Stimulated activated CD4-positive, alpha-beta T cell treated with anti-CD3 and anti-CD28 coated beads, Interleukin-4, amount 100 ng/mL, for 4 hours (primary cell): ENCODE data around the gene HIBCH.
"Not testable (repeated sequence)": the region's sequence is repeated elsewhere in the genome, so short reads cannot be mapped to it uniquely, and the experiment has no call there.

Experiments
- DNase-seq, 2 experiments: peaks; one replicate each; pipeline ENCODE4 v3.0.0-alpha.2; 2020

Gene HIBCH

DNA sequence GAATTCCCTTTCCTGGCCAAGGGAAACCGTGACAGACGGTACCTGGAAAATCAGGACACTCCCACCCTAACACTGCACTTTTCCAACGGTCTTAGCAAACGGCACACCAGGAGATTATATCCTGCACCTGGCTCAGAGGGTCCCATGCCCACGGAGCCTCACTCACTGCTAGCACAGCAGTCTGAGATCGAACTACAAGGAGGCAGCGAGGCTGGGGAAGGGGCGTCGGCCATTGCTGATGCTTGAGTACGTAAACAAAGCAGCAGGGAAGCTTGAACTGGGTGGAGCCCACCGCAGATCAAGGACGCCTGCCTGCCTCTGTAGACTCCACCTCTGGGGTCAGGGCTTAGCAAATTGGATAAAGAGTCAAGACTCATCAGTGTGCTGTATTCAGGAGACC is 95.6 kb downstream of the HIBCH start:
- DNase-seq, result not testable (repeated sequence)

DNA sequence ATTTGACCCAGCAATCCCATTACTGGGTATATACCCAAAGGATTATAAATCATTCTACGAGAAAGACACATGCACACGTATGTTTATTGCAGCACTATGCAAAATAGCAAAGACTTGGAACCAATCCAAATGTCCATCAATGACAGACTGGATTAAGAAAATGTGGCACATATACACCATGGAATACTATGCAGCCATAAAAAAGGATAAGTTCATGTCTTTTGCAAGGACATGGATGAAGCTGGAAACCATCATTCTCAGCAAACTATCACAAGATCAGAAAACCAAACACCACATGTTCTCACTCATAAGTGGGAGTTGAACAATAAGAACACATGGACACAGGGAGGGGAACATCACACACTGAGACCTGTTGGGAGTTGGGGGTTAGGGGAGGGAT is 96.9 kb downstream of the HIBCH start:
- not testable (repeated sequence) for DNase-seq

DNA sequence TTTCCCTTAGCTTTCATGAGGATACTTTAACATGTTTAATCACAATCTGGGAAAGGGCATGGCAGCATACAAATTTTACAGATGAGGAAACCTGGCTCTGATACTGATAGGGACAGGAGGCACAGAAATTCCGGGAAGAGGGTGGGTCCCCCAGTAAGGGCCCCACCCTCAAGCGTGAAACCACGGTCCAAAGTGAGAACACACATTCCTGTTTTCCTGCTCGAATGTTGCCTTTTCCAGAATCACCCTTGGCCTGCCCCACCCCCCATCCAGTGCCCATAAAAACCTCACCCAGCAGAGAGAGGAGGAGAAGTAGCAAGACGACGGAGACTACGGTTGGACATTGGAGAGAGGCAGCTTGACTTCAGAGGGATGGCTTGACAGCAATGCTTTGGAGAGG is 98.2 kb downstream of the HIBCH start:
- no peak for DNase-seq

DNA sequence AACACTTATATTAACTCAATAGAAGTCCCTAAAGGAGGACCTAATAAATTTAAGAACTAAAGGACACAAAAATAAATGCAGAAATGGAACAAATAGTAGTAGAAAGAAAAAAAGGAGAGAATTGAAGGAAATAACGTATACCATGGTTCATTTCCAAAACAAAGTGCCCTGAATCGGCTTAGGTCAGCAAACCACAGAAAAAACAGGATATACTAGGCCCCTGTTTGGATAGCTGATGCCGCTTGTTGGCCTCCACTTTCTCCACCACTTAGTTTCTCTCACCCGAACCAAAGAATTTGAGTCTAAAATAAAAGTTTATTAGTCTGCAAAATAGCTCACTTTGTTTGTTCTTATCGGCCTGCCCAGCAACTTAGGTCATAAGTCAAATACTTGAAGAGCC is 100.4 kb downstream of the HIBCH start:
- DNase-seq, result no peak

DNA sequence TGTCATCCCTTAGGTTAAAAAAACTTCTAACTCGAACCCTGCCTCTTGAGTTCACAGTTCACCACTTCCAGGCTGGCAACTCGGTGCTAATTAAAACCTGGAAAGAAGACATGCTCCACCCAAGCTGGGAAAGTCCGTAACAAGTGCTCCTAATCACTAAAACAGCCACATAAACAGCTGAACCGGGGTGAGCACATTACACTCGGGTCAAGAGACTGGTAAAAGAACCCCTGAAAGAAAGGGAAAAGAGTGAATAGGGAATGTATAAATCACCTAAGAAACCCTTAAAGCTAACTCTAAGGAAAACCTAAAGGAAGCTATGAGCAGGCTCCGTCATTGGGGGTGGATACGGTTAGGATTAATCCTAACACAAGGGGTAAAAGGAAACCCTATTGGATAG is 102.0 kb downstream of the HIBCH start:
- no peak for DNase-seq

DNA sequence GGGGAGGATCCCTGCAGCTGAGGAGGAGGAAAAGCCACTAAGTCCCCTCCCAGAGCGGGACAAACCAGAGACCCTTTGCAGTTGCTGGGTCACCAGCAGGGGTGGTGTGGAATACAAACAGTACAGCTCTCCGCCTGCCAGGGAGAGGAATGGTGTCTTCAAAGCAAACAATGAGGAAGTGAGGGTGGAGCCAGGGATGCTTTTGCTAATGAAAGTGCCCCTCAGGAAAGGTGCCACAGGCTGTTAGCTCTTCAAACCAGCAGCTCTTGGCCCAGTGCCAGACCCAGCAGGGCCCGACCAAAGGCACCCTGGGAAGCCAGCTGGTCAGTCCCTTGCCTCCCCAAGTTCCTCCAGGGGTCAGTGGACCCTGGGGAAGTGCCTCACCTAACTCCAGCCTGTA is 102.8 kb downstream of the HIBCH start:
- peak in 1 of 2 experiments; percentile 6 for DNase-seq

DNA sequence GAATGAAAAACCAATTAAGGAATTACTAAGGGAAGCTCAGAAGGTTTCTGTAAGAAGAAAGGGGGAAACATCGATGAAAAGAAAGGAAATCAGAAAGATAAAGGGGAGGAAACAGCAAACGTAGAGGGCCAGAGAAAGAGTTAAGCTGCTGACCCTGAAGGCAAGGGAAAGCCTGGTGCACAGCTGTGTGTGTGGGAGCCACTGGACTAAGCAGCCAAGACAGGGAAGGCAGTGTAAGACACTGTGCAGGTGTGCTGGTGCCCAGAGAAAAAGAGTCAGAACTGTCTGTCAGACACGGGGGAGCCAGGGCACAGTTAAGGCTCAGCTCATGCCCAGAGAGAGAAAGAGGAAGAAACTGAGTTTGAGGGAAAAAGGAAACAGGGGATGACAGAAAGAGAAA is 104.0 kb downstream of the HIBCH start:
- DNase-seq, result no peak

DNA sequence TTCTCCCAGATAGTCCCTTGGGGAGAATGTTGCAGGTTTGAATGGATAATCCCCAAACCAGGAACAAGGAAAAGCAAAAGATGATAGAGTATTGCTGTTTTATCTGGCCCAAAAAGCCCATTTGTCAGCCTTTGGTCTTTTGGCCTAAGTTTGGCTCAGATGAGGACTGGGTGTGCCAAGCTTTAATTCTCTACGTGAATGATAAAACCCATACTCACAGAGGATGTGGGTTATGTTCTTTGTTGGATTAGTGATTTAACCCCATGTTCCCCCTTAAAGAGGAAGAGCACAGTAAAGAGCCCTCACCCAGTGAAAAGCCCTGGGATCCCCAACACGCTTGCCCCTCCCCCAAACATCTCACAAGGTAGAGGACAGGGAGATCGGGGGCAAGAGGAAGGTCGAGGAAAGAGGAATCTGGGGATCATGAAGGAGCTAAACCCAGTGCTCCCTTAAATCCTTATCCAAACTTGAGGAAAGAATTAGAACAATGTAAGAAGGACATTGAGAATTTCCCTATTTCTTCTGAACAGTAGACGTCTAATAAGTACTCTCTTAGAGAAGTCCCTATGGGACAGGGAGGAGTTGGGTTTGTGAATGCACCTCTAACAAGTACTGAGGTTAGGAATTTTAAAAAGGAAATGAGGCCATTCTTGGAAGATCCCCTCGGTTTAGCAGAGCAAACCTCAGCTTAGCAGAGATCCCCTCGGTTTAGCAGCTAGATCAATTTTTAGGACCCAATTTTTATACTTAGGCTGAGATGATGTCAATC is 105.0 kb downstream of the HIBCH start:
- no peak for DNase-seq

DNA sequence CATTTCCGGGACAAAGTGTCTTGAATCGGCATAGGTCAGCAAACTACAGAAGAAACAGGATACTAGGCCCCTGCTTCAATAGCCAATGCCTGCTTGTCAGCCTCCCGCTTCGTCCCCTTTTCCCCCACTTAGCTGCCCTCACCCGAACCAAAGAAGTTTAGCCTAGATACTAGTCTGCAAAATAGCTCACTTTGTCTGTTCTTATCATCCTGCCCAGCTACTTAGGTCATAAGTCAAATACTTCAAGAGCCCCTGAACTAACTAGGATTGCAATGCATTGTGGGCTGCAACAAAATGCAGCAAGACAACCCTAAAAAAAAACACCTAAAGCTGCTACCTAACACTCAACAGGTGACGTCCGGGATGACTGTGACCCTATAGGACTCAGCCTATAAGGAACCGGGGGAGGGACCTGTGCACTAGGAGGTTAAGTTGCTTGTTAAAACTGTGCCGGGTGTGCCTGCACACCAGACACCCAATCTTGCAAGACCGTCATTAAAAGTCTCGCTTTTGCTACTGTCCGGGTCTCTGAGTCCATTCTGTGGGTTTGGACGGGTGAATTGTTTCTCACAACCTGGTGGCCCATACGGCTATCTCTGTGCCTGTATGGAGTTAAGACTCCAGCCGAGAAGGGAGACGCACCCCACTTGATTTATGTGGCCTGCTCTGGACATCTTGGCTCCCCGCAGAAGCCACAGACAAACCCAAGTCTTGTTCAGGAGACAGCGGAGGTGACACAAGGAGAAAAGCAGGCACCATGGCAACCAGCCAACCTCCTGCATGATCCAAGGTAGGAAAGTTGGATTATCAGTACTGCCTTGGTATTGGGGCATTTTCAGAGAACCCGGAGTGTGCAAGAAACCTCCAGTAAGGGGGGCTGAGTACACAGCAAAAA is 105.9 kb downstream of the HIBCH start:
- no peak for DNase-seq

DNA sequence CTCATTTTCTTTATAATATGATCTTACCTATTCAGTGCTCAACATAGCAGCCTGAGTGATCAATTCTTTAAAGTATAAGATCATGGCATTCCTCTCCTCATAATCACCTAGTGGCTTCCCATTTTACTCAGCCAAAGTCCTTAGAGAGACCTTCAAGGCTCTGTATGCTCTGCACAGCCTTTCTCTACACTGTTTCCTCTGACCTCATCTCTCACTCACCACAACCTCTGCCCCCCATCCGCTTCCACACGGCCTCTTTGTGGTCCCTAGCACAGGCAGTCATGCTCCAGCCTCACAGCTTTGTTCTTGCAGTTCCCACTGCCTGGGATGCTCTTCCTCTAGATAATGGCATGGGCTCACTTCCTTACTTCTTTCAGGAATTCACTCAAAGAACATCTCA is 109.2 kb downstream of the HIBCH start:
- DNase-seq, result no peak

DNA sequence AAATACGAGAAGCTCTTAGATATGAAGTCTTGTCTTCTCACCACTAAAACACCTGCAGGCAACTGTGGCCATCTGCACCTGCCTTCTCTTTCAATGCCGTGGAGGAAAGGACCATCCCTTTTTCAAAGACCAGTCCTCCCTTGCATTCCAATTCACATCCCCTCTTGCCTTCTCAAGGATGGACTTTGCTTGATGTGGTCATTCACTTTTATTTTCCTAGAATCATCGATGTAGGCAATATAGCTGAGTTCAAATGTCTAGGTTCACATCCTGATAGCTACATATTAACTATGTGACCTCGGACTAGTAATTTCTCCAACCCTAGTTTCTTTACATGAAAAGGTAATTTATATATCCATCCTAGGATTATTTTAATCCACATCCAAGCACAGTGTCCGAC is 110.1 kb downstream of the HIBCH start:
- no peak for DNase-seq

DNA sequence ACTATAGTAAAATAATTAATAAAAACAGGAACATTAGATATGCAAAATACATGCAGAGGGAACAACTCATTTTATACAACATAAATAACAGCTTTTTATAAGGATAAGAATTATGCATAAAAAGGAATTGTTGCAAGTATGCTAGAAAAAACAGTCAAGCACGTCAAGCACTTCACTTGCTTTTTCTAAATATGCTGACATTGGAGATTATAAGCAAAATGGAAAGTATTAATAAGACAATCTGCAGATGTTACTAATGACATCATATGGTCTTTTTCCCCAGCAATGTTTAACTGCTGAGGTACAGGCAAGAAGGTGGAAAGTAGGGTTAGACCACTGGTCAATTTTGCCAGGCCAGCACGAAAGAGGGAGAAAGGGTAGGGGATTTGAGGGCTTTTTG is 111.7 kb downstream of the HIBCH start:
- DNase-seq, result no peak

DNA sequence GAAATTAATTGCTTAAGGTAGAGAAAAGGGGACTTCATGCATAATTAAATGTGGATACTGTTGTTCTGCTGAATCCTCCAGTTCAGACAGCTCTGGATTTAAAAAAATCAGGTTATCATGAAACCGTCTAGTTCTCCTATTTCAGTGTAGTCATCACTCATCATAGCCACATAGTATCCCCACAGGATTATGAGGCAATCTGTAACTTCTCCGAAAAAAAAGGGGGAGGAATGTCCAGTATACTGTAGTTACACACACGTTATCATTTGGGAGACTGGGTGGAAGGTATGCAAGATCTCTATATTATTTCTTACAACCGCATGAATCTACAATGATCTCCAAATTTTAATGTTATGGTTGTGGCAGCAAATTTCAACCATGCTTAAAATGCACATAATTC is 114.0 kb downstream of the HIBCH start:
- DNase-seq, result no peak

DNA sequence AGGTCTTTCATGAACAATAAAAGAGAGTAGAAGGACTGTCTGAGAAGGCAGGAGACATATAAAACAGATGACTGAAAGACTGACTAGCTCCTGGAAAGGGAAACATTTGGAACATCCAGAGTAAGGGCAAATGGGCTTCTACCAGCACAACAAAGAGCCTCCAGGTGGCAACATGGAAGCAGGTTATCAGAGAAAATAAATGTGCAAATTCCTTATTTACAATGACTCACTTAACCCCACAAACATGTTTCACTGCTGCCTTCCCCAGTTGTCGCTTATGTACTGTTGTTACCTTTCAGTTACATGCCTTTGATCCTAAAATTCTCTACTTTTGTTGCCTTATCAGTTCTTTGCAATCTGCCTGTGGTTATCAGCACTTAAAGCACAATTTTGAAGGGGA is 117.0 kb downstream of the HIBCH start:
- DNase-seq, result no peak

DNA sequence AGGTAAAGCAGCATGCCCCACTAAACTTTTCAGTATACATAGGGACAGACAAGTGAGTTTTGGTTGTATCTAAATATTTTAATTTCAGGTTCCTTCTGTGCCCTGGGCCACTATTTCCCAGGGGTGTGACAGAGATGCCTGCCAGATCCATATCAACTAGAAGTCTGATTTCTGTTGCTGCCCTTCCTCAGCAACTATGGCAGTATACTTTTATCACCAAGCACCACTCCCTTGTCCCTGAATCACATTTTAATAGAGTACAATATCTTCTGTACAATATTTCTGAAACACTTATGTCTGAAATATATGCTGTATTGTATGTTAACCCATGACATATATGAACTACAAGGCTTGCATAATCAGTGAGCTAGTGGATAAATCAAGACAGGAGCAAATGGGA is 117.6 kb downstream of the HIBCH start:
- DNase-seq, result no peak

DNA sequence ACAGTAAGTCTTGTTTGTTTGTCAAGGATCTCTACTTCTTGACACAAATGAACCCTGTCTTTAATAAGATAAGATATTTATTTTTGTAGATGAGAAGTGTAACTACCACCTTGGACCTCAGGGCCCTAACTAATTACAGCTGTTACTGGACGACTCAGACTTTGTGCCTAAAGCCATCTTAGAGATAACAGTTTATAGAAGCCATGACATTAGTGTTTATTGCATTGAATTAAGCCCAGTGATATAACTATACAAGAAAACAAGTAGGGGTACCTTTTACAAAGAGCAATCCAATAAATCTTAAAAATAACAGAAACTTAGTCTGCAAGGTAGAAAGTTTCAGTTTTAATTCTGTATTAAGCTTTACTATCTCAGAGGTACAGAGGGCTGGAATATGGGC is 119.0 kb downstream of the HIBCH start:
- no peak for DNase-seq

DNA sequence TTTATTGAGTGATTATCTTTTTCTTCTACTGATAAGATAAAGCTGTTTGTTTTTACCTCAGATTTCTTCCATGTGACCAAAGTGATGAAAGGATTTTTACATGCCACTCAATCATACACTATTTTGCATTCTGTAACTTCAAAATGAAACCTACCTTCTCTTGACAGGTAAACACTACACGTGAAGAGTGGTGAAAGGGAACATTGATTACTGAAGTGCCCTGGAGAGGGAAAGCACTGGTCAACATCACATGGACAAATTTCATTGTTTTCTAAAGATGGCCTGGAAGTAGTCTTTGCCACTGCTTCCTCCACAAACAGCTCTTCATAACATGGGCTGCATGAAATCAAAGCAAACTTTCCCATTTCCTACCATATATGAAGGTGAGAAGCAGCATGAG is 120.1 kb downstream of the HIBCH start:
- no peak for DNase-seq

DNA sequence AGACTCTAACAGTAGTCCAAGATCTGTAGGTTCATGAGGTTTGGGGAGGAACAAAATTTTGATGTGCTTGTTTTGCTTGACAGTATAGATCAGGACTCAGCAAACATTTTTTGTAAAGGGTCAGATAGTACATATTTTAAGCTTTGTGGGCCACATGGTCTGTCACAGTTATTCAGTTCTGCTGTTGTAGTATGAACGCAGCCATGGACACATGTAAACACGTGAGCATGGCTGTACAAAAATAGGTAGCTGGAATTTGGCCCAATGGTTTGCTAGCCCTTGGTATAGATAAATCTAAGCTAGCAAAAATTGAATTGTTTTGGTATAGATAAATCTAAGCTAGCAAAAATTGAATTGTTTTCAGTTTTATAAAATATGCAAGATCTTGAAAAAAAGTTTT is 120.5 kb downstream of the HIBCH start:
- no peak for DNase-seq

DNA sequence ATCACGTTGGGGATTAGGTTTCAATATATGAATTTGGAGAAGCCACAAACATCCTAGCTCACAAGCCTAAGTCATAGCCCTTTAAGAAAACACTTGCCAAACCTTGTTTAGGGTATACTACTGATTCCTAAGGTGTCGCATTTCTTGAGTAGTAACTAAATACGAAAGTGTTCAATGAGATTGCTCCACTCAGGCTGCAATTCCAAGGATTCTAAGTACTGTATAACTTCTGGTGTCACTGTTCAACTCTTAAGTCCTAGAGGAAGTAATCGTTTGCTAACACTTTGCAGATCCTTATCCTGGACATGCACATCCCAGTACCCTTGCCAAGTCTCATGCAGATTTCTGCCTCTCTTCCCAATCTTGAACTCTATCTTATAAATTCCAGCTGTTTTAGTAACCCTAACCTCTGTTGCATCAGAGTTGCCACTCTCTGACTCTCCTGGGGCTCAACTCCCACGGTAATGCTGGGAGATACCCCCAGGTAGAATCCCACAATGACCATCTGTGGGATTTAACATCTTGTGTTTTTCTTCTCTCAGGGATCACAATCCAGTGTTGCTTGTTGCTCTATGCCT is 122.4 kb downstream of the HIBCH start:
- DNase-seq, result no peak

DNA sequence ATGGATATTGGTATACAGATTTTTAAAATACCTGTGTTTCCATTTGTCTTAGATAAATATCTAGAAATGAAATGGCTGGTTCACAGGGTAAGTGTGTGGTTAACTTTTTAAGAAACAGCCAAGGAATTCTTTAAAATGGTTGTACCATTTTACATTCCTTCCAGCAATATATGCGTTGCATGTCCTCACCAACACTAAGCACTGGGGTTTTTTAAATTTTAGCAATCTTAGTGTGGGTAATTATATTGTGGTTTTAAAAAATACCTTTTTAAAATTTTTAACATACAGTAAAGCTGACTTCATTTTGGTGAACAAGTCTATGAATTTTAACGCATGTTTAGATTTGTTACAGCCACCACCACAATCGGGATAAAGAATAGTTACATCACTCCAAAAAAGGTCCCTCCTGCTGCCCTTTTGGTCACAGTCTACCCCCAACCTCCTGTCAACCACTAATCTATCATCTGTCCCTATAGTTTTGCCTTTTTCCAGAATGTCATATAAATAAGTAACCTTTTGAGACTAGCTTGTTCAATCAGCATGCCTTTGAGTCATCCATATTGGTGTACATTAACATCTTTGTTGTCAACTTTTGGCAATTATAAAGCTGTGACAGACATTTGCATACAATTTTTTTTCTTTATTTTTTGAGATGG is 129.0 kb downstream of the HIBCH start:
- no peak for DNase-seq

DNA sequence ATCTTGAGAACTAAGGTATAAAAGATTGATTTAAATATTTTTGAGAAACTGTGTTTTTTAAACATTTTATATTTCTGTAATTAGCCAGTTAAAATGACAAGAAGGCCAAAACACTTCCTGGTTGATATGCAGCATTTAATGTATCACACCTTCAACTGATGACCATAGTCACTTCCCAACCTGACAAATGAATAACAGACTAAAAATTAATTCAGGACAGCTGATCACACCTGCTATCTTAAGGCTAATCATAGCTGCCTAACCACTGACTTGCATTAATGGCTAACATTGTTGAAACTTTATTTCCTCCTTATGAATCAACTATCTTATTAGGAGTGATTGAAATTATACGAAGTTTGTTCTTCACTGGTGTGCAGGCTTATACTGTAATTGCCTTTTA is 131.3 kb downstream of the HIBCH start:
- DNase-seq, result no peak

DNA sequence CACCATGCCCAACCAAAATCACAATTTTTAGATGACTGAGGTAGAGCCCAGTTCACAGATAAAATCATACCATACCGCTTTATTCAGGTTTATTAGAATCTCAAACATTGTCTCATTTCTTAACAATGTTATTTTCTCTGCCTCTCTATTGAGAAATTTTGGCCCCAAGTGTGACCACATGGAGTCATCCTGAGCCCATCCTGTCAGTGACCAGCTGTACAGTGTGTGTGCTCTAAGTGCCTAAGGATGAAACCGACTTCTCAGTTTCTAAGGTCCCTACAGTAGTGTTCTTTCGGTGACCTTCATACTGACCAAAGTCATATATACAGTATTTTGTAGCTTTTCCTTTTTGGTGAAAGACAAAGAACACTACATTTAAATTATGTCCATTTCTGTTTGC is 133.4 kb downstream of the HIBCH start:
- no peak for DNase-seq

DNA sequence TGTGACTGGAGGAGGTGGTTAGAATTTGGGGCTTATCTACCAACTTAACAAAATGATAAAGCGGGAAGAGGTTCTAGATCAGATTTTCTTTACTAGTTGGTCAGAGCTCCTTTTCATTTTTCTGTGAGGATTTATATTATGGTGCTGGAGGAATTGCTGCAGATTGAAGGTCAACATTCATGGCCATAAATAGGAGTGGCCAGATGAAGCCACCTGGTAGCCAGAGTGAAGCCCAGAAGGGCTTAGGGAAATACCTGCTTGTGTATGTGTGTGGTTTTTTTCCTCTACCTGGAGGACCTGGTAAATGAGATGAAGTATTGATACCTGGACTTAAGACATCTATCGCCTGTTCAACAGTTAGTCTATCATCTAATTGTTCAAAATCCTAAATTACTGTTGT is 134.2 kb downstream of the HIBCH start:
- DNase-seq, result no peak

DNA sequence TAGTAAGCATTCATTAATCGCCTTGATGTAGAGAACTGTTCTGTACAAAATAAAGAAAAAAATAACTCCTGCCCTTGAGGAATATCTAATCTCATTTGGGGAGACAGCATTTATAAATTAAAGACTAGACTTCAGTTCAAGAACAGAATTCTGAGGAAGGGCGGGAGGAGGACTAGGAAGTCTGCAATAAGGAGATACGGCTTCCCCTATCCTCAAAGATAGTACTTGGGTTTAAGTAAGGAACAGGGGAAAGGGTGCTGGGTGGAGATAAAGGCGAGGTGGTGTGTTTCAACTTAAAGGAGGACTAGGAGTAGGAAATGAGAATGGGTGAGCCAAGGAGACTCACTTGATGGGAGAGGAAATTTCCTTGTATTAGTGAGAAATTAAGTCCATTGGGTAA is 135.2 kb downstream of the HIBCH start:
- no peak for DNase-seq
